Measurements from ENCODE around the gene PIP5KL1.

The PIP5KL1 gene

DNA sequence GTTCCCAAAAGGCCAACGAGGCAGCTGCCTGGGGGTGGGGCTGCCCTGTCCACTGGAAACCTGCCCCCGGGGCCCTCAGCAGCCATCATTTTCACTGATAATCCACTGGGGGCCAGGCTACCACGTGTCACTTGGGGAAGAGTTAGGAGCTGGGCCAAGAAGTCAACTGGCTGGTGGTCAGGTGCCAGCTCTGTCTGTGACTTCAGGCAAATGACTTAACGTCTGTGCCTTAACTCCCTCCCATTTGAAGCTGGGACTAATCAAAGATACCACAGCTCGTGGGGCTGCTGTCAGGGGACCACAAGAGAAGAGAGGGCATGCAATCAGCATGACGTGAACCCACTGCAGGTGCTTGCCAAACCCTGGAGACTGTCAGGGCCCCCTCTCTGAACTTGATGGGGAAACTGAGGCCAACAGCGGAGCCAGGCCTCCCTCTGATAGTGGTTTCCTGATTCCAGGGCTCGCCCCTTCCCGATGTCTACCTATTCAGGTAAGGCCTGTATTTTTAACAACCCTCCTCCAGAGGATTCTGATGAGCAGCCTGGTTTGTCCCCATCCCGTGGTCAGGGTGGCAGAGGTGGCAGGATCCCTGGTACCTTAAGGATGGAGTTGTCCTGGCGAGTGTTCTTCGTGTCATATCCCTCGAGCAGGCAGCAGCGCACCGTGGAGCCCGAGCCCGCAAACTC lies 19.4 kb upstream of the PIP5KL1 start:
- H3K4me3 ChIP-seq (ENCODE audit: low read length): no peak overlapping the region
- H3K9me3 ChIP-seq (ENCODE audit: control insufficient read depth, insufficient read depth, low read length): no peaks in the 10 kb centered on the region
- H3K79me2 ChIP-seq (ENCODE audit: control insufficient read depth, low read length): peaks cover 78% of the 10 kb centered on the region
- H3K9me2 ChIP-seq (replicated peaks; ENCODE audit: control insufficient read depth, low read length): no peaks in the 10 kb centered on the region
- H3K4me1 ChIP-seq (ENCODE audit: control insufficient read depth, low read length): peaks cover 46% of the 10 kb centered on the region
- H3F3A ChIP-seq (ENCODE audit: control insufficient read depth, insufficient read depth): no peaks in the 10 kb centered on the region
- TF ChIP-seq EZH2phosphoT487 (IDR thresholded peaks at IDR 0.05; ENCODE audit: borderline replicate concordance, low read length): no peak
- TF ChIP-seq, protein P1, sequence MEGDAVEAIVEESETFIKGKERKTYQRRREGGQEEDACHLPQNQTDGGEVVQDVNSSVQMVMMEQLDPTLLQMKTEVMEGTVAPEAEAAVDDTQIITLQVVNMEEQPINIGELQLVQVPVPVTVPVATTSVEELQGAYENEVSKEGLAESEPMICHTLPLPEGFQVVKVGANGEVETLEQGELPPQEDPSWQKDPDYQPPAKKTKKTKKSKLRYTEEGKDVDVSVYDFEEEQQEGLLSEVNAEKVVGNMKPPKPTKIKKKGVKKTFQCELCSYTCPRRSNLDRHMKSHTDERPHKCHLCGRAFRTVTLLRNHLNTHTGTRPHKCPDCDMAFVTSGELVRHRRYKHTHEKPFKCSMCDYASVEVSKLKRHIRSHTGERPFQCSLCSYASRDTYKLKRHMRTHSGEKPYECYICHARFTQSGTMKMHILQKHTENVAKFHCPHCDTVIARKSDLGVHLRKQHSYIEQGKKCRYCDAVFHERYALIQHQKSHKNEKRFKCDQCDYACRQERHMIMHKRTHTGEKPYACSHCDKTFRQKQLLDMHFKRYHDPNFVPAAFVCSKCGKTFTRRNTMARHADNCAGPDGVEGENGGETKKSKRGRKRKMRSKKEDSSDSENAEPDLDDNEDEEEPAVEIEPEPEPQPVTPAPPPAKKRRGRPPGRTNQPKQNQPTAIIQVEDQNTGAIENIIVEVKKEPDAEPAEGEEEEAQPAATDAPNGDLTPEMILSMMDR (IDR thresholded peaks at IDR 0.05; ENCODE audit: low read depth, low read length, poor library complexity, severe bottlenecking): no peak
- no peak overlapping the region for H3K4me2 ChIP-seq (ENCODE audit: low read length)
- peaks cover 78% of the 10 kb centered on the region for H3K36me3 ChIP-seq (ENCODE audit: control insufficient read depth, low read length)
- H3K27me3 ChIP-seq (ENCODE audit: control insufficient read depth, low read length): no peaks in the 10 kb centered on the region
- H3K27ac ChIP-seq (ENCODE audit: low read depth, low read length): no peak overlapping the region
- peaks cover 11% of the 10 kb centered on the region for H4K20me1 ChIP-seq (ENCODE audit: control insufficient read depth, insufficient read depth, low read depth, low read length)

GRCh38 chr9:127947841-127948710 lies 17.5 kb upstream of the PIP5KL1 start:
- no peak overlapping the region for H3K4me3 ChIP-seq (ENCODE audit: low read length)
- H3K36me3 ChIP-seq (ENCODE audit: control insufficient read depth, low read length): peaks cover 81% of the 10 kb centered on the region
- H3K79me2 ChIP-seq (ENCODE audit: control insufficient read depth, low read length): peaks cover 61% of the 10 kb centered on the region
- no peak overlapping the region for H3K27ac ChIP-seq (ENCODE audit: low read depth, low read length)
- TF ChIP-seq EZH2phosphoT487 (IDR thresholded peaks at IDR 0.05; ENCODE audit: borderline replicate concordance, low read length): no peak
- TF ChIP-seq, protein P1 (IDR thresholded peaks at IDR 0.05; ENCODE audit: low read depth, low read length, poor library complexity, severe bottlenecking): no peak
- H3K9me3 ChIP-seq (ENCODE audit: control insufficient read depth, insufficient read depth, low read length): no peaks in the 10 kb centered on the region
- peaks cover 9% of the 10 kb centered on the region for H4K20me1 ChIP-seq (ENCODE audit: control insufficient read depth, insufficient read depth, low read depth, low read length)
- H3K4me1 ChIP-seq (ENCODE audit: control insufficient read depth, low read length): peaks cover 54% of the 10 kb centered on the region
- H3K9me2 ChIP-seq (replicated peaks; ENCODE audit: control insufficient read depth, low read length): no peaks in the 10 kb centered on the region
- no peaks in the 10 kb centered on the region for H3K27me3 ChIP-seq (ENCODE audit: control insufficient read depth, low read length)
- peaks cover 4% of the 10 kb centered on the region for H3F3A ChIP-seq (ENCODE audit: control insufficient read depth, insufficient read depth)
- no peak overlapping the region for H3K4me2 ChIP-seq (ENCODE audit: low read length)

- no peak for TF ChIP-seq EZH2phosphoT487 (IDR thresholded peaks at IDR 0.05; ENCODE audit: borderline replicate concordance, low read length)
- TF ChIP-seq, protein P1 (IDR thresholded peaks at IDR 0.05; ENCODE audit: low read depth, low read length, poor library complexity, severe bottlenecking): no peak
- peaks cover 4% of the 10 kb centered on the region; the same call in 1 of the 2 replicates for H4K20me1 ChIP-seq (ENCODE audit: control insufficient read depth, insufficient read depth, low read depth, low read length)
- no peaks in the 10 kb centered on the region for H3K9me3 ChIP-seq (ENCODE audit: control insufficient read depth, insufficient read depth, low read length)
- H3K27me3 ChIP-seq (ENCODE audit: control insufficient read depth, low read length): no peaks in the 10 kb centered on the region
- H3K4me2 ChIP-seq (ENCODE audit: low read length): no peak overlapping the region
- peak overlapping the region; percentile 7; the same call in 1 of the 2 replicates for H3K27ac ChIP-seq (ENCODE audit: low read depth, low read length)
- H3K4me3 ChIP-seq (ENCODE audit: low read length): no peak overlapping the region
- H3K79me2 ChIP-seq (ENCODE audit: control insufficient read depth, low read length): peaks cover 50% of the 10 kb centered on the region
- H3K4me1 ChIP-seq (ENCODE audit: control insufficient read depth, low read length): peaks cover 56% of the 10 kb centered on the region
- peaks cover 89% of the 10 kb centered on the region for H3K36me3 ChIP-seq (ENCODE audit: control insufficient read depth, low read length)
- no peaks in the 10 kb centered on the region for H3K9me2 ChIP-seq (replicated peaks; ENCODE audit: control insufficient read depth, low read length)
- H3F3A ChIP-seq (ENCODE audit: control insufficient read depth, insufficient read depth): peaks cover 4% of the 10 kb centered on the region
These were observed 16.2 kb upstream of the PIP5KL1 start for GRCh38 chr9:127946728-127947127.
